ENCODE results near the gene SPIB. TPM values are rescaled to one million over a fixed set of nuclear protein-coding genes. Genes with fewer than 3 reads are reported as not detected.

Gene SPIB
- total and polyA plus RNA-seq, 4 donors, result 0.09 to 5.0 (median 0.36) TPM

- Histone ChIP-seq H3K9ac (ENCODE audit: low read depth in 1 of 2, low read length in 2 of 2) (no peak overlapping the region), H3K27ac (ENCODE audit: low read depth in 1 of 2, low read length in 2 of 2) (no peak overlapping the region), H3K27me3 (ENCODE audit: control insufficient read depth in 4 of 4, insufficient read depth in 4 of 4, low read length in 3 of 4) (peaks cover 0 to 3% (median 0%) of the 10 kb centered on the region in 4 donors), H3K4me3 (ENCODE audit: low read depth in 1 of 3, low read length in 3 of 3) (no peak overlapping the region), H3K9me3 (ENCODE audit: control insufficient read depth in 4 of 4, low read length in 3 of 4) (no peaks in the 10 kb centered on the region), H3K4me1 (ENCODE audit: control insufficient read depth in 4 of 4, insufficient read depth in 4 of 4, low read length in 3 of 4) (peaks cover 2 to 9% (median 5%) of the 10 kb centered on the region in 4 donors), H3K36me3 (ENCODE audit: control insufficient read depth in 4 of 4, insufficient read depth in 3 of 4, low read depth in 1 of 4, low read length in 3 of 4) (no peaks in the 10 kb centered on the region)
- no peak for DNase-seq (ENCODE audit: low spot score)
- TF ChIP-seq REST (IDR thresholded peaks at IDR 0.05) (no peak), YY1 (IDR thresholded peaks at IDR 0.05) (no peak), ZBTB33 (IDR thresholded peaks at IDR 0.05) (no peak), EGR1 (IDR thresholded peaks at IDR 0.05; ENCODE audit: low read depth in 2 of 2) (no peak), JUND (IDR thresholded peaks at IDR 0.05) (no peak), HNF4A (conservative IDR thresholded peaks at IDR 0.05) (no peak), RAD21 (IDR thresholded peaks at IDR 0.05) (no peak), TAF1 (conservative IDR thresholded peaks at IDR 0.05) (no peak), ATF3 (IDR thresholded peaks at IDR 0.05) (no peak), HNF4G (IDR thresholded peaks at IDR 0.05) (no peak), FOXA2 (IDR thresholded peaks at IDR 0.05) (no peak), SP1 (IDR thresholded peaks at IDR 0.05) (no peak), NR2F2 (IDR thresholded peaks at IDR 0.05) (no peak), MAX (IDR thresholded peaks at IDR 0.05) (no peak), FOXA1 (IDR thresholded peaks at IDR 0.05) (no peak), RXRA (IDR thresholded peaks at IDR 0.05) (no peak), GABPA (IDR thresholded peaks at IDR 0.05 in 1 of 2, conservative IDR thresholded peaks at IDR 0.05 in 1 of 2) (no peak)
- 80% methylated on average over 26 of the region's 26 CpGs for WGBS
Measured at GRCh38 chr19:50427318-50427925, 8.7 kb downstream of the SPIB start.

GRCh38 chr19:50427997-50428425, 9.3 kb downstream of the SPIB start:
- Histone ChIP-seq H3K4me3 (ENCODE audit: low read depth in 1 of 3, low read length in 3 of 3) (no peak overlapping the region), H3K4me1 (ENCODE audit: control insufficient read depth in 4 of 4, insufficient read depth in 4 of 4, low read length in 3 of 4) (peaks cover 2 to 9% (median 5%) of the 10 kb centered on the region in 4 donors), H3K27me3 (ENCODE audit: control insufficient read depth in 4 of 4, insufficient read depth in 4 of 4, low read length in 3 of 4) (peaks cover 0 to 5% (median 0%) of the 10 kb centered on the region in 4 donors), H3K27ac (ENCODE audit: low read depth in 1 of 2, low read length in 2 of 2) (peak overlapping the region in 1 of 2 donors; percentile 37), H3K9me3 (ENCODE audit: control insufficient read depth in 4 of 4, low read length in 3 of 4) (no peaks in the 10 kb centered on the region), H3K36me3 (ENCODE audit: control insufficient read depth in 4 of 4, insufficient read depth in 3 of 4, low read depth in 1 of 4, low read length in 3 of 4) (no peaks in the 10 kb centered on the region), H3K9ac (ENCODE audit: low read depth in 1 of 2, low read length in 2 of 2) (no peak overlapping the region)
- no peak for DNase-seq (ENCODE audit: low spot score)
- WGBS, result 18% methylated on average over 38 of the region's 38 CpGs
- TF ChIP-seq YY1 (IDR thresholded peaks at IDR 0.05) (no peak), GABPA (IDR thresholded peaks at IDR 0.05 in 1 of 2, conservative IDR thresholded peaks at IDR 0.05 in 1 of 2) (no peak), SP1 (IDR thresholded peaks at IDR 0.05) (no peak), JUND (IDR thresholded peaks at IDR 0.05) (no peak), HNF4G (IDR thresholded peaks at IDR 0.05) (no peak), REST (IDR thresholded peaks at IDR 0.05) (no peak), HNF4A (conservative IDR thresholded peaks at IDR 0.05) (no peak), CTCF (IDR thresholded peaks at IDR 0.05; ENCODE audit: low read depth, low read length, missing input control) (no peak), RAD21 (IDR thresholded peaks at IDR 0.05) (no peak), NR2F2 (IDR thresholded peaks at IDR 0.05) (no peak), MAX (IDR thresholded peaks at IDR 0.05) (no peak), ATF3 (IDR thresholded peaks at IDR 0.05) (no peak), FOXA2 (IDR thresholded peaks at IDR 0.05) (no peak), EGR1 (IDR thresholded peaks at IDR 0.05; ENCODE audit: low read depth in 2 of 2) (no peak), FOXA1 (IDR thresholded peaks at IDR 0.05) (no peak), RXRA (IDR thresholded peaks at IDR 0.05) (no peak)

Data from liver (tissue), 9 donors.